Upper lobe of left lung (tissue), 4 donors: ENCODE measurements around the gene TBCK.

Source experiments
- POLR2A ChIP-seq, 4 donors: fragments of 450-650 bp; IDR thresholded peaks; one replicate each; pipeline ENCODE4 v1.5.1; 2016 to 2017; ENCODE audit warnings: antibody characterized with exemption in 4 of 4, mild to moderate bottlenecking in 2 of 4
- TF ChIP-seq, protein P1 (sequence below), 6 experiments: fragments of 450-650 bp in 4 of 6; fragments of 200-600 bp in 2 of 6; sonication (generic) in 2 of 6; IDR thresholded peaks; one replicate each; pipeline ENCODE4 v1.5.1; 2016 to 2019; ENCODE audit warnings: antibody characterized with exemption in 6 of 6

DNA sequence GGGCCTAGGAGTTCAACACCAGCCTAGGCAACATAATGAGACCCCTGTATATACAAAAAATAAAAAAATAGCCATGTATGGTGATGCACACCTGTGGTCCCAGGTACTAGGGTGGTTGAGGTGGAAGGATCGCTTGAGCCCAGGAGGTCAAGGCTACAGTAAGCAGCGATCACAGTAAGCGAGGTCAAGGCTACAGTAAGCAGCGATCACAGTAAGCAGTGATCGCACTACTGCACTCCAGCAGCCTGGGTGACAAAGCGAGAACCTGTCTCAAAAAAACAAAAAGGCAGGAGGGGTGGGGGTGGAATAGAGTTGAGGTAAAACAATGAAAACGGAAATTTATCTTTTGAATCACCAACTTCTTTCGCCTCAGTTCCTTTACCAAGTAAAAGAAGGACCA is 29.4 kb downstream of the TBCK start:
- TF ChIP-seq POLR2A (IDR thresholded peaks at IDR 0.05), result no peak
- TF ChIP-seq, protein P1, sequence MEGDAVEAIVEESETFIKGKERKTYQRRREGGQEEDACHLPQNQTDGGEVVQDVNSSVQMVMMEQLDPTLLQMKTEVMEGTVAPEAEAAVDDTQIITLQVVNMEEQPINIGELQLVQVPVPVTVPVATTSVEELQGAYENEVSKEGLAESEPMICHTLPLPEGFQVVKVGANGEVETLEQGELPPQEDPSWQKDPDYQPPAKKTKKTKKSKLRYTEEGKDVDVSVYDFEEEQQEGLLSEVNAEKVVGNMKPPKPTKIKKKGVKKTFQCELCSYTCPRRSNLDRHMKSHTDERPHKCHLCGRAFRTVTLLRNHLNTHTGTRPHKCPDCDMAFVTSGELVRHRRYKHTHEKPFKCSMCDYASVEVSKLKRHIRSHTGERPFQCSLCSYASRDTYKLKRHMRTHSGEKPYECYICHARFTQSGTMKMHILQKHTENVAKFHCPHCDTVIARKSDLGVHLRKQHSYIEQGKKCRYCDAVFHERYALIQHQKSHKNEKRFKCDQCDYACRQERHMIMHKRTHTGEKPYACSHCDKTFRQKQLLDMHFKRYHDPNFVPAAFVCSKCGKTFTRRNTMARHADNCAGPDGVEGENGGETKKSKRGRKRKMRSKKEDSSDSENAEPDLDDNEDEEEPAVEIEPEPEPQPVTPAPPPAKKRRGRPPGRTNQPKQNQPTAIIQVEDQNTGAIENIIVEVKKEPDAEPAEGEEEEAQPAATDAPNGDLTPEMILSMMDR (IDR thresholded peaks at IDR 0.05), result no peak
